ENCODE measurements around the gene ACAD10.
"Not testable (repeated sequence)": the region's sequence is repeated elsewhere in the genome, so short reads cannot be mapped to it uniquely, and the experiment has no call there.

The ACAD10 gene

GRCh38 chr12:111685811-111686573 lies at the start of gene ACAD10, which contains the start of gene BRAP:
TSS of gene ACAD10 (plus strand) at chr12:111686053. CDS start at chr12:111692710, 6,657 bp downstream.
TSS of gene BRAP (minus strand) at chr12:111685956. CDS start at chr12:111685792, 164 bp downstream.
- DNase-seq (ENCODE audit: low read depth, low spot score): peak; percentile 84

- DNase-seq (ENCODE audit: low read depth, low spot score): no peak
These were observed 49.5 kb upstream of the ACAD10 start for GRCh38 chr12:111636209-111636945.

GRCh38 chr12:111638556-111638955 lies 47.3 kb upstream of the ACAD10 start:
- DNase-seq (ENCODE audit: low read depth, low spot score): no peak

- no peak for DNase-seq (ENCODE audit: low read depth, low spot score)
These were observed 45.3 kb upstream of the ACAD10 start for GRCh38 chr12:111640506-111640905.

GRCh38 chr12:111642681-111643426 lies 43.0 kb upstream of the ACAD10 start:
- DNase-seq (ENCODE audit: low read depth, low spot score): no peak

- DNase-seq (ENCODE audit: low read depth, low spot score): no peak
These were observed 42.4 kb upstream of the ACAD10 start for GRCh38 chr12:111643427-111643826.

GRCh38 chr12:111645433-111645832 lies 40.4 kb upstream of the ACAD10 start:
- no peak for DNase-seq (ENCODE audit: low read depth, low spot score)

- no peak for DNase-seq (ENCODE audit: low read depth, low spot score)
These were observed 34.9 kb upstream of the ACAD10 start for GRCh38 chr12:111650912-111651311.

- not testable (repeated sequence) for DNase-seq (ENCODE audit: low read depth, low spot score)
These were observed 33.3 kb upstream of the ACAD10 start for GRCh38 chr12:111652530-111652929.

- DNase-seq (ENCODE audit: low read depth, low spot score): no peak
These were observed 32.3 kb upstream of the ACAD10 start for GRCh38 chr12:111653596-111653995.

GRCh38 chr12:111655356-111655755 lies 30.5 kb upstream of the ACAD10 start:
- no peak for DNase-seq (ENCODE audit: low read depth, low spot score)

GRCh38 chr12:111656016-111656415 lies 29.8 kb upstream of the ACAD10 start:
- DNase-seq (ENCODE audit: low read depth, low spot score): no peak

- no peak for DNase-seq (ENCODE audit: low read depth, low spot score)
These were observed 21.4 kb upstream of the ACAD10 start for GRCh38 chr12:111664499-111664898.

- DNase-seq (ENCODE audit: low read depth, low spot score): no peak
These were observed 20.6 kb upstream of the ACAD10 start for GRCh38 chr12:111664961-111665865.

GRCh38 chr12:111672822-111673381 lies 13.0 kb upstream of the ACAD10 start:
- no peak for DNase-seq (ENCODE audit: low read depth, low spot score)

- DNase-seq (ENCODE audit: low read depth, low spot score): no peak
These were observed 12.3 kb upstream of the ACAD10 start for GRCh38 chr12:111673503-111673902.

GRCh38 chr12:111677186-111677585 lies 8.7 kb upstream of the ACAD10 start:
- no peak for DNase-seq (ENCODE audit: low read depth, low spot score)

GRCh38 chr12:111684485-111685198 lies 1.2 kb upstream of the ACAD10 start:
- not testable (repeated sequence) for DNase-seq (ENCODE audit: low read depth, low spot score)

- DNase-seq (ENCODE audit: low read depth, low spot score): no peak
These were observed 487 bp upstream of the ACAD10 start for GRCh38 chr12:111685322-111685810.

- no peak for DNase-seq (ENCODE audit: low read depth, low spot score)
These were observed 787 bp downstream of the ACAD10 start for GRCh38 chr12:111686574-111687105.
